ENCODE data around the gene TADA2B. TPM values are rescaled to one million over a fixed set of nuclear protein-coding genes. Genes with fewer than 3 reads are reported as not detected.

The TADA2B gene
- total and polyA plus RNA-seq, 9 of the 15 experiments (the other 6 are each of a cell fraction or from before 2014, with no cell fraction given), result 0.55 to 12.2 (median 7.5) TPM

DNA sequence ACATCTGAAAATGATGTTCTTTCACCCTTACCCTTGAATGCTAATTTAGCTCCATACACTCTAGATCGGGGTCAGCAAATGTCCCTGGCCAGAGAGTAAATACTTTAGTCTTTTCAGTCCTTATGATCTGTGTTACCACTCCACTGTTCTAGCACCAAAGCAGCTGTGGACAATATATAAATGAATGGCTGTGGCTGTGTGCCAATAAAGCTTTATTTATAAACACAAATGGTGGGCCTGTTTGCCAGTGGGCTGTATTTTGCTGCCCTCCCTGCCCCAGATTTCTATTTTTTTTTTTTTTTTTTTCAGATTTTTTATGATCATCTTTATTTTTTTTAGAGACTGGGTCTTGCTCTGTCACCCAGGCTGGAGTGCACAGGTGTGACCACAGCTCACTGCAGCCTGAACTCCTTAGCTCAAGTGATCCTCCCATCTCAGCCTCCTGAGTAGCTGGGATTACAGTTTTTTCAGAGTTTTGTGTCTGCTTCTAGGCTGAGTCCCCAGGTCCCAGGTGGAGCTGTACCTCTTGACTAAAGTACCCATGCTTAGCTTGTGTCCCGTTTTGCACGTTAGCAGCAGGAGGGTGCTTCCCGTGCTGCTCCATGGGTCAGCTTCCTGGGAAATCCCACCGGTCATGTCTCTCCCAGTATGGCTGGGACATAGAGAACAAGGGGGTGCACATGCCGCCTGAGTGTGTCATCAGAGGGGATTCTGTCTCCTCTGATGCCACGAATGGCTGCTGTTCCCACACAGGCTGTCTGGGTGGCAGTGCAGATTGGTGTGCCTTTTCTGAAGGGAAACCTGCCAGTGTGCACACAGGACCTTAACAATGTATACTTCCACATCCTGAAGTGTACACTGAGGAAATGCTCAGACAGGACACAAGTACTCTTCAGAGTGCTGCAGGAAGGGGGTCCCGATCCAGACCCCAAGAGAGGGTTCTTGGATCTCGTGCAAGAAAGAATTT lies 40.7 kb downstream of the TADA2B start:
- ChIA-PET CTCF (ENCODE audit: low intra/inter-chr PET ratio) (interaction anchor here (0.7 kb wide), 1 partner anchor 207 kb away, joined by 3 read pairs; no protein-coding TSS in a partner anchor), POLR2A (interaction anchor here (0.9 to 1.9 kb wide), 3 partner anchors 9 to 177 kb away, joined by 3 to 8 read pairs (median 4); no protein-coding TSS in a partner anchor)
- TF ChIP-seq KAT8 (IDR thresholded peaks at IDR 0.05; ENCODE audit: low read depth), result no peak
- TF ChIP-seq ZBTB40 (IDR thresholded peaks at IDR 0.05), result peak; percentile 97
- TF ChIP-seq ZBTB40 (CRISPR knock-in tag; IDR thresholded peaks at IDR 0.05), result peak; percentile 91
- Histone ChIP-seq H3K4me2 (ENCODE audit: insufficient read depth, low read length) (peak overlapping the region; percentile 39), H3K9me1 (ENCODE audit: control insufficient read depth, insufficient read depth, low read length) (no peaks in the 10 kb centered on the region), H3K27me3 (ENCODE audit: control insufficient read depth in 2 of 2, insufficient read depth in 2 of 2, low read length in 2 of 2) (no peaks in the 10 kb centered on the region), H3K4me3 (no peak overlapping the region), H3K9me3 (replicated peaks; ENCODE audit: control insufficient read depth, insufficient read depth, low read depth, low read length) (peaks cover 7% of the 10 kb centered on the region), H3K27ac (ENCODE audit: extremely low read depth, low read depth, low read length) (peak overlapping the region; percentile 33; the same call in 1 of the 3 replicates), H3K79me2 (ENCODE audit: control insufficient read depth, insufficient read depth, low read length) (no peaks in the 10 kb centered on the region), H2AFZ (ENCODE audit: low read depth, low read length) (peak overlapping the region; percentile 92), H3K9ac (ENCODE audit: insufficient read depth in 1 of 2, low read depth in 2 of 2, low read length in 2 of 2) (peak overlapping the region; percentile 25 to 60; a peak in 3 of 4 replicates), H3K4me1 (replicated peaks in 1 of 2; ENCODE audit: control insufficient read depth in 2 of 2, insufficient read depth in 2 of 2, low read length in 2 of 2) (peaks cover 11 to 15% of the 10 kb centered on the region in 2 experiments; a peak in 4 of 5 replicates), H3K36me3 (ENCODE audit: control insufficient read depth, insufficient read depth, low read length) (no peaks in the 10 kb centered on the region), H4K20me1 (replicated peaks; ENCODE audit: control insufficient read depth, insufficient read depth, low read length) (no peaks in the 10 kb centered on the region)
- no peak for DNase-seq (ENCODE audit: extremely low read depth in 1 of 4, low spot score in 3 of 4)
- no peak for FAIRE-seq
- intact Hi-C loops (cut with micrococcal nuclease) (loop anchor here (5.0 kb wide), 2 partner anchors 97 to 192 kb away; no protein-coding TSS in a partner anchor), in situ Hi-C loops (cut with MboI) (no loop called here)
- no TSS peak for BruUV-seq (replicated peaks)
- peak; percentile 16; the same call in 1 of the 3 replicates for ATAC-seq
- WGBS (ENCODE audit: insufficient coverage, low coverage, missing lambda C conversion rate), result 55% methylated on average over 9 of the region's 9 CpGs

All from K562 (cell line).